Measurements from ENCODE around the gene PDCD11. TPM values are rescaled to one million over a fixed set of nuclear protein-coding genes. Genes with fewer than 3 reads are reported as not detected.

PDCD11 gene
- polyA plus RNA-seq, 2 of the 4 experiments (the other 2 are of a cell fraction): 26.2 to 32.6 TPM

DNA sequence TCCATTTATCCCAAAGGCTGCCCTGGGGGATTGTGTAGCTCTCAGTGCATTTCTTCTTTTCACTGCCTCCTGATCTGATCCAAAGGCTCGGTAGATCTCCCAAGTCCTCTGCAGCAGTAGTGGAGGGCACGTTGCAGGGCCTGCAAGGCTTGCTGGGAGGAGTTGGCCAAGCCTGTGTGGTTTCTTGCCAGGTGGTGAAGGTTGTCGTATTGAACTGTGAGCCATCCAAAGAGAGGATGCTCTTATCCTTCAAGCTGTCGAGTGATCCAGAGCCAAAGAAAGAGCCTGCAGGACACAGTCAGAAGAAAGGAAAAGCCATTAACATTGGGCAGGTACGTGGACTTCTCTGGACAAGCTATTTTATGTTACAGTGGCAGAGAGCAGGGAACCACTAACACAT is 21.2 kb downstream of the PDCD11 start:
- no peak for ATAC-seq
- Histone ChIP-seq H3K4me1 (no peaks in the 10 kb centered on the region), H3K4me2 (no peak overlapping the region), H3K4me3 (no peak overlapping the region), H3K9me3 (no peaks in the 10 kb centered on the region), H3K27ac (no peak overlapping the region)
- no peak for DNase-seq (ENCODE audit: low read depth in 1 of 2, low spot score in 1 of 2)
- TF ChIP-seq RAD21 (conservative IDR thresholded peaks at IDR 0.05 in 1 of 2, IDR thresholded peaks at IDR 0.05 in 1 of 2): no peak
- no peak for TF ChIP-seq ZNF302 (CRISPR knock-in tag; IDR thresholded peaks at IDR 0.05)
- no peak for TF ChIP-seq POLR2A (IDR thresholded peaks at IDR 0.05; ENCODE audit: low read length)
- no peak for TF ChIP-seq FOSB (CRISPR knock-in tag; IDR thresholded peaks at IDR 0.05)
- no peak for TF ChIP-seq RARB (CRISPR knock-in tag; IDR thresholded peaks at IDR 0.05)
- TF ChIP-seq JUN (IDR thresholded peaks at IDR 0.05): no peak
- TF ChIP-seq KDM1A (IDR thresholded peaks at IDR 0.05; ENCODE audit: low read depth): no peak
- TF ChIP-seq, protein P1, sequence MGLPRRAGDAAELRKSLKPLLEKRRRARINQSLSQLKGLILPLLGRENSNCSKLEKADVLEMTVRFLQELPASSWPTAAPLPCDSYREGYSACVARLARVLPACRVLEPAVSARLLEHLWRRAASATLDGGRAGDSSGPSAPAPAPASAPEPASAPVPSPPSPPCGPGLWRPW (IDR thresholded peaks at IDR 0.05): no peak
- TF ChIP-seq, protein P2, sequence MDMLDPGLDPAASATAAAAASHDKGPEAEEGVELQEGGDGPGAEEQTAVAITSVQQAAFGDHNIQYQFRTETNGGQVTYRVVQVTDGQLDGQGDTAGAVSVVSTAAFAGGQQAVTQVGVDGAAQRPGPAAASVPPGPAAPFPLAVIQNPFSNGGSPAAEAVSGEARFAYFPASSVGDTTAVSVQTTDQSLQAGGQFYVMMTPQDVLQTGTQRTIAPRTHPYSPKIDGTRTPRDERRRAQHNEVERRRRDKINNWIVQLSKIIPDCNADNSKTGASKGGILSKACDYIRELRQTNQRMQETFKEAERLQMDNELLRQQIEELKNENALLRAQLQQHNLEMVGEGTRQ (IDR thresholded peaks at IDR 0.05): no peak
- no peak for TF ChIP-seq MAZ (IDR thresholded peaks at IDR 0.05; ENCODE audit: borderline replicate concordance, low read depth, low read length)
- no peak for TF ChIP-seq FOXS1 (CRISPR knock-in tag; IDR thresholded peaks at IDR 0.05)
- no peak for TF ChIP-seq SMC3 (IDR thresholded peaks at IDR 0.05)
- TF ChIP-seq CHD4 (IDR thresholded peaks at IDR 0.05; ENCODE audit: borderline replicate concordance): no peak
- TF ChIP-seq EP300 (IDR thresholded peaks at IDR 0.05): no peak
- TF ChIP-seq GATA3 (IDR thresholded peaks at IDR 0.05; ENCODE audit: borderline replicate concordance): no peak
- TF ChIP-seq RCOR1 (IDR thresholded peaks at IDR 0.05; ENCODE audit: low read depth, low read length): no peak
- TF ChIP-seq SREBF2 (IDR thresholded peaks at IDR 0.05): no peak
- TF ChIP-seq RNF2 (IDR thresholded peaks at IDR 0.05; ENCODE audit: borderline replicate concordance, low read depth): no peak
- CTCF ChIA-PET: interaction anchor here (0.6 to 5.5 kb wide), 33 partner anchors 8 to 268 kb away, joined by 3 to 37 read pairs (median 6); partner anchors contain the start of genes ATP5MK, CALHM3, NEURL1 and PDCD11
- WGBS (ENCODE audit: missing lambda C conversion rate): 95% methylated on average over 5 of the region's 5 CpGs
- FAIRE-seq: no peak
- POLR2A ChIA-PET: no interaction called here

DNA sequence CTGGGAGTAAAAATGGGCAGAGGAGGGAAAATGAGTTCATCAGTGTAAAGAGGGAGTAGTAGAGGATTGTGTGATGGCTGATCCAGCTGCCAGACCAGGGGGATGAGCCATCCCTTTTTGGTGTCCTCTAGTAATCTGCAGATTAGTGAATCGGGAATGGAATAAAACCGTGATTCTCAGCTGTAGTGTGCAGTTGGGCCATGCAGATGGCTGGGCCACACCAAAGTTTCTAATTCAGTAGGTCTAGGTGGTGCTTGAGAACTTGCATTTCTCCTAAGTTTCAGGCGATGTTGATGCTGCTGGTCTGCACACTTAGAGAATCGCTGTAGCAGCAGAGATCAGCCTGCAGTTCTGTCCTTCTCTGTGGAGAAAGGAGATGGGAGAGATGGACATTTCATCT is 22.7 kb downstream of the PDCD11 start:
- H3K4me2 ChIP-seq: no peak overlapping the region
- H3K27ac ChIP-seq: no peak overlapping the region
- DNase-seq (ENCODE audit: low read depth in 1 of 2, low spot score in 1 of 2) (no peak), ATAC-seq (no peak), FAIRE-seq (no peak)
- no peaks in the 10 kb centered on the region for H3K4me1 ChIP-seq
- TF ChIP-seq ESRRA (IDR thresholded peaks at IDR 0.05; ENCODE audit: borderline replicate concordance, low read length) (no peak), ZFP36 (IDR thresholded peaks at IDR 0.05; ENCODE audit: borderline replicate concordance, partially characterized antibody) (no peak), HOXB13 (CRISPR knock-in tag; IDR thresholded peaks at IDR 0.05; ENCODE audit: low read depth) (no peak), BHLHE40 (IDR thresholded peaks at IDR 0.05; ENCODE audit: low read depth, low read length) (no peak), RARB (CRISPR knock-in tag; IDR thresholded peaks at IDR 0.05) (no peak), NFE2L2 (conservative IDR thresholded peaks at IDR 0.05; ENCODE audit: low read length) (no peak), EHMT2 (IDR thresholded peaks at IDR 0.05; ENCODE audit: low read depth) (no peak), MYC (IDR thresholded peaks at IDR 0.05; ENCODE audit: borderline replicate concordance, low read length) (no peak)
- TF ChIP-seq, protein P3, sequence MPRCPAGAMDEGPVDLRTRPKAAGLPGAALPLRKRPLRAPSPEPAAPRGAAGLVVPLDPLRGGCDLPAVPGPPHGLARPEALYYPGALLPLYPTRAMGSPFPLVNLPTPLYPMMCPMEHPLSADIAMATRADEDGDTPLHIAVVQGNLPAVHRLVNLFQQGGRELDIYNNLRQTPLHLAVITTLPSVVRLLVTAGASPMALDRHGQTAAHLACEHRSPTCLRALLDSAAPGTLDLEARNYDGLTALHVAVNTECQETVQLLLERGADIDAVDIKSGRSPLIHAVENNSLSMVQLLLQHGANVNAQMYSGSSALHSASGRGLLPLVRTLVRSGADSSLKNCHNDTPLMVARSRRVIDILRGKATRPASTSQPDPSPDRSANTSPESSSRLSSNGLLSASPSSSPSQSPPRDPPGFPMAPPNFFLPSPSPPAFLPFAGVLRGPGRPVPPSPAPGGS (IDR thresholded peaks at IDR 0.05): no peak
- TF ChIP-seq, protein P1 (IDR thresholded peaks at IDR 0.05): no peak
- ChIA-PET CTCF (interaction anchor here (0.6 to 5.5 kb wide), 7 partner anchors 14 to 173 kb away, joined by 3 to 26 read pairs (median 5); no protein-coding TSS in a partner anchor), POLR2A (no interaction called here)
- 96% methylated on average over 4 of the region's 4 CpGs for WGBS (ENCODE audit: missing lambda C conversion rate)
- H3K4me3 ChIP-seq: no peak overlapping the region
- no peaks in the 10 kb centered on the region for H3K9me3 ChIP-seq
